A549 (cell line): Measurements from ENCODE around the gene FAM3B.

ENCODE experiments used
- CTCF ChIP-seq: fragments of >200 bp; sonication (Bioruptor Twin); formaldehyde crosslinking; IDR thresholded peaks from 3 replicates; pipeline ENCODE4 v1.5.1; 2016
- PBX3 ChIP-seq: IDR thresholded peaks from 2 replicates; pipeline ENCODE4 v1.6.1; 2012
- SMC3 ChIP-seq: fragments of >200 bp; sonication (Bioruptor Twin); formaldehyde crosslinking; IDR thresholded peaks from 3 replicates; pipeline ENCODE4 v1.6.1; 2018; ENCODE audit warnings: inconsistent platforms
- SREBF2 ChIP-seq: fragments of 450-650 bp; IDR thresholded peaks from 2 replicates; pipeline ENCODE4 v1.6.1; 2014; ENCODE audit warnings: mild to moderate bottlenecking, moderate library complexity
- USF2 ChIP-seq: fragments of 450-650 bp; IDR thresholded peaks from 2 replicates; pipeline ENCODE4 v1.6.1; 2014; ENCODE audit warnings: antibody characterized with exemption

GRCh38 chr21:41283211-41283818 is 33.3 kb upstream of the FAM3B start:
- TF ChIP-seq CTCF = peak; percentile 71
- TF ChIP-seq USF2 = no peak
- no peak for TF ChIP-seq PBX3
- no peak for TF ChIP-seq SREBF2
- peak; percentile 52; the same call in 2 of the 3 replicates for TF ChIP-seq SMC3
